SK-N-SH (cell line): ENCODE results near the gene TOMM40.

Source experiments
- CHD2 ChIP-seq: fragments of 150-350 bp; IDR thresholded peaks from 2 replicates; pipeline ENCODE4 v1.6.1; 2018; ENCODE audit warnings: low read length; ENCODE audit not compliant: partially characterized antibody
- EZH2phosphoT487 ChIP-seq: fragments of 200-600 bp; sonication (generic); IDR thresholded peaks from 2 replicates; pipeline ENCODE4 v1.6.1; 2017; ENCODE audit warnings: low read depth, mixed run types, mild to moderate bottlenecking, antibody characterized with exemption, moderate library complexity, borderline replicate concordance
- GABPA ChIP-seq: IDR thresholded peaks from 2 replicates; pipeline ENCODE4 v1.4.0; 2012; ENCODE audit warnings: low read depth, mild to moderate bottlenecking
- JUND ChIP-seq: IDR thresholded peaks from 2 replicates; pipeline ENCODE4 v1.4.0; 2012
- MEF2A ChIP-seq: IDR thresholded peaks from 2 replicates; pipeline ENCODE4 v1.4.0; 2012; ENCODE audit warnings: low read depth, borderline replicate concordance
- MXI1 ChIP-seq: IDR thresholded peaks from 2 replicates; pipeline ENCODE4 v1.6.1; 2012; ENCODE audit warnings: mild to moderate bottlenecking, low read depth, low read length, improper control_type of control experiment
- NRF1 ChIP-seq: IDR thresholded peaks from 2 replicates; pipeline ENCODE4 v1.6.1; 2012; ENCODE audit warnings: low read depth, mild to moderate bottlenecking, low read length
- YY1 ChIP-seq: IDR thresholded peaks from 2 replicates; pipeline ENCODE4 v1.4.0; 2012; ENCODE audit warnings: low read depth, mild to moderate bottlenecking
- TF ChIP-seq, protein P1 (sequence below): IDR thresholded peaks from 2 replicates; pipeline ENCODE4 v1.6.1; 2012; ENCODE audit warnings: mild to moderate bottlenecking, low read depth, low read length, moderate library complexity
- TF ChIP-seq, protein P2 (sequence below): fragments of 200-600 bp; sonication (generic); IDR thresholded peaks from 2 replicates; pipeline ENCODE4 v1.6.1; 2017; ENCODE audit warnings: antibody characterized with exemption, mild to moderate bottlenecking, moderate library complexity

DNA sequence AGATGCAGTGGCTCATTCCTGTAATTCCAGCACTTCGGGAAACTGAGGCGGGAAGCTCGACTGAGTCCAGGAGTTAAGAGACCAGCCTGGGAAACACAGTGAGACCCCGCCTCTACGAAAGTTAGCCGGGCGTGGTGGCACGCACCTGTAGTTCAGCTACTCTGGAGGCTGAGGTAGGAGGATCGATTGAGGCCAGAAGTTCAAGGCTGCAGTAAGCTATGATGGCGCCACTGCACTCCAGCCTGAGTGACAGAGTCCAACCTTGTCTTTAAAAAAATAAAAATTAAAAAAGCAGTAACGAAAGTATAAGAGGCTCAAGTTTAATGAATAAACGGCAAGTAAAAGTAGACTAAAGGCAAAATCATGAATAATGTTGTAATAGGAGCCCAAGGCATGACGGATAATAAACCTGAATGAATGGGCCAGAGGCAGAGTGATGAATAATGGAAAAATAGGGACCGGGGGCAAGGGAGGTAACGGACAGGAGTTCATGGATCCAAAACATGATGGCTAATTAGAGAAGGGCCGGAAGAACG lies 1.2 kb upstream of the TOMM40 start:
- TF ChIP-seq YY1, result no peak
- TF ChIP-seq, protein P1, sequence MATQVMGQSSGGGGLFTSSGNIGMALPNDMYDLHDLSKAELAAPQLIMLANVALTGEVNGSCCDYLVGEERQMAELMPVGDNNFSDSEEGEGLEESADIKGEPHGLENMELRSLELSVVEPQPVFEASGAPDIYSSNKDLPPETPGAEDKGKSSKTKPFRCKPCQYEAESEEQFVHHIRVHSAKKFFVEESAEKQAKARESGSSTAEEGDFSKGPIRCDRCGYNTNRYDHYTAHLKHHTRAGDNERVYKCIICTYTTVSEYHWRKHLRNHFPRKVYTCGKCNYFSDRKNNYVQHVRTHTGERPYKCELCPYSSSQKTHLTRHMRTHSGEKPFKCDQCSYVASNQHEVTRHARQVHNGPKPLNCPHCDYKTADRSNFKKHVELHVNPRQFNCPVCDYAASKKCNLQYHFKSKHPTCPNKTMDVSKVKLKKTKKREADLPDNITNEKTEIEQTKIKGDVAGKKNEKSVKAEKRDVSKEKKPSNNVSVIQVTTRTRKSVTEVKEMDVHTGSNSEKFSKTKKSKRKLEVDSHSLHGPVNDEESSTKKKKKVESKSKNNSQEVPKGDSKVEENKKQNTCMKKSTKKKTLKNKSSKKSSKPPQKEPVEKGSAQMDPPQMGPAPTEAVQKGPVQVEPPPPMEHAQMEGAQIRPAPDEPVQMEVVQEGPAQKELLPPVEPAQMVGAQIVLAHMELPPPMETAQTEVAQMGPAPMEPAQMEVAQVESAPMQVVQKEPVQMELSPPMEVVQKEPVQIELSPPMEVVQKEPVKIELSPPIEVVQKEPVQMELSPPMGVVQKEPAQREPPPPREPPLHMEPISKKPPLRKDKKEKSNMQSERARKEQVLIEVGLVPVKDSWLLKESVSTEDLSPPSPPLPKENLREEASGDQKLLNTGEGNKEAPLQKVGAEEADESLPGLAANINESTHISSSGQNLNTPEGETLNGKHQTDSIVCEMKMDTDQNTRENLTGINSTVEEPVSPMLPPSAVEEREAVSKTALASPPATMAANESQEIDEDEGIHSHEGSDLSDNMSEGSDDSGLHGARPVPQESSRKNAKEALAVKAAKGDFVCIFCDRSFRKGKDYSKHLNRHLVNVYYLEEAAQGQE, result no peak
- TF ChIP-seq, protein P2, sequence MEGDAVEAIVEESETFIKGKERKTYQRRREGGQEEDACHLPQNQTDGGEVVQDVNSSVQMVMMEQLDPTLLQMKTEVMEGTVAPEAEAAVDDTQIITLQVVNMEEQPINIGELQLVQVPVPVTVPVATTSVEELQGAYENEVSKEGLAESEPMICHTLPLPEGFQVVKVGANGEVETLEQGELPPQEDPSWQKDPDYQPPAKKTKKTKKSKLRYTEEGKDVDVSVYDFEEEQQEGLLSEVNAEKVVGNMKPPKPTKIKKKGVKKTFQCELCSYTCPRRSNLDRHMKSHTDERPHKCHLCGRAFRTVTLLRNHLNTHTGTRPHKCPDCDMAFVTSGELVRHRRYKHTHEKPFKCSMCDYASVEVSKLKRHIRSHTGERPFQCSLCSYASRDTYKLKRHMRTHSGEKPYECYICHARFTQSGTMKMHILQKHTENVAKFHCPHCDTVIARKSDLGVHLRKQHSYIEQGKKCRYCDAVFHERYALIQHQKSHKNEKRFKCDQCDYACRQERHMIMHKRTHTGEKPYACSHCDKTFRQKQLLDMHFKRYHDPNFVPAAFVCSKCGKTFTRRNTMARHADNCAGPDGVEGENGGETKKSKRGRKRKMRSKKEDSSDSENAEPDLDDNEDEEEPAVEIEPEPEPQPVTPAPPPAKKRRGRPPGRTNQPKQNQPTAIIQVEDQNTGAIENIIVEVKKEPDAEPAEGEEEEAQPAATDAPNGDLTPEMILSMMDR, result no peak
- no peak for TF ChIP-seq GABPA
- TF ChIP-seq NRF1, result no peak
- TF ChIP-seq EZH2phosphoT487, result no peak
- TF ChIP-seq JUND, result no peak
- no peak for TF ChIP-seq MXI1
- no peak for TF ChIP-seq CHD2
- no peak for TF ChIP-seq MEF2A
